ENCODE results near the gene PTPRB. TPM values are rescaled to one million over a fixed set of nuclear protein-coding genes. Genes with fewer than 3 reads are reported as not detected.

Gene PTPRB
- total RNA-seq, 2 experiments from 2014 or later, result not detected

GRCh38 chr12:70577283-70577634 is 60.0 kb downstream of the PTPRB start:
- H3K9me3 ChIP-seq (ENCODE audit: control insufficient read depth in 1 of 2, insufficient read depth in 1 of 2, low read length in 2 of 2), result no peaks in the 10 kb centered on the region
- POLR2A ChIA-PET, result no interaction called here
- Mint-ChIP-seq H3K27ac (no peak overlapping the region), H3K4me3 (no peak overlapping the region), H3K4me1 (ENCODE audit: low read depth) (no peaks in the 10 kb centered on the region), H3K36me3 (ENCODE audit: low read depth) (no peaks in the 10 kb centered on the region), H3K27me3 (peaks cover 10% of the 10 kb centered on the region), H3K9me3 (no peaks in the 10 kb centered on the region)
- ATAC-seq (ENCODE audit: poor library complexity), result no peak
- DNase-seq, result no peak
- CTCF ChIA-PET, result interaction anchor here (1.0 to 1.8 kb wide), 4 partner anchors 676 to 1220 kb away, joined by 3 to 16 read pairs (median 6); no protein-coding TSS in a partner anchor
- no peak overlapping the region for H3K27ac ChIP-seq (ENCODE audit: low read depth in 1 of 2, low read length in 2 of 2)
- H3K27me3 ChIP-seq (ENCODE audit: control insufficient read depth in 1 of 2, insufficient read depth in 2 of 2, low read length in 2 of 2), result no peaks in the 10 kb centered on the region
- intact Hi-C loops (cut with DNase I, micrococcal nuclease), result loop anchor here (1.0 to 10.0 kb wide), 4 partner anchors 362 to 1222 kb away; partner anchors contain the start of gene YEATS4 (in 1 of the 2)
- no peaks in the 10 kb centered on the region for H3K4me1 ChIP-seq (ENCODE audit: insufficient read depth, low read length)
- H3K36me3 ChIP-seq (ENCODE audit: insufficient read depth, low read length), result no peaks in the 10 kb centered on the region
- TF ChIP-seq CTCF (IDR thresholded peaks at IDR 0.05), result peak; percentile 5
- no peak overlapping the region for H3K4me3 ChIP-seq (ENCODE audit: low read length)

DNA sequence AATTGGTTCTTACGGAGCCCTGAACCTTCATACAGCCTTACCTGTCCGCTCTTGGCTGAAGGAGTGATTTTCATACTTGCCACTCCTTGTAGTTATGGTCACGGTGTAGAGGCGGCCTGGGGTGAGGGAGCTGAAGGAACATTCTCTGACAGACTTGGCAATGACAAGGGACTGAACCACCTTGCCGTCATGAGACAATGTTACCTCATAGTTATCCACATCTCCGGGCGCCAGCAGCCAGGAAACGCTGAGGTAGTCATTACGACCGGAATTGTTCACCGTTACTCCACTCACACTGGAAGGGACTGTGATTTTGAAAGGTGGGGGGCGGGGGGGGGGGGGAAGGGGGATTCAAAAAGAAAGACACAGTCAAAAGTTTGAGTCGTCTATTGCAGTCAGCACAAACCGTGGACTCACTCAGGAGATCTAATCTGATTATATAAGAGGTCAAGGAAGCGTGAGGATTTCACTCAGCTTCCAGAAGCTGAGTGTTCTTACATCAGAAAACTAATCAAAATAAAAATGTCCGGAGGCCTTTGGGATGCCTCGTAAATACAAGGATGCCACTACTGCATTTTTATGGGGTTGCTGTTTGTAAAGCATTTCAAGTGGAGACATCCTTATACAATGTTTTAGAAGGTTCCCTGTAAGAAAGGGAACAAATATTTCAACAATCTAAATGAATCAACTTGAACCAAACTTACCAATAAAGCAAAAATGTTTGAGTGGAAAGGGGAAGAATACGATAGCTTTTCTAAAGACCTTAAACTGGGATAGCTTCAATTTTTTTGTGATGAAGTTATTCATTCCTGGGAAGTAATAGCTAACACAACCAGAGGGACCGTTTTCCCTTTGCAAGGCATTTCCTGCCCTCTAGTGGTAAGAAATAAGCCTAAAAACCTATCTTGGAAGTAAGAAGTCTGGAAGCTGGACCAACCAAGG is 60.6 kb downstream of the PTPRB start:
- Mint-ChIP-seq H3K36me3 (ENCODE audit: low read depth) (no peaks in the 10 kb centered on the region), H3K4me3 (no peak overlapping the region), H3K9me3 (no peaks in the 10 kb centered on the region), H3K27ac (no peak overlapping the region), H3K27me3 (peaks cover 5% of the 10 kb centered on the region), H3K4me1 (ENCODE audit: low read depth) (no peaks in the 10 kb centered on the region)
- Histone ChIP-seq H3K27me3 (ENCODE audit: control insufficient read depth in 1 of 2, insufficient read depth in 2 of 2, low read length in 2 of 2) (no peaks in the 10 kb centered on the region), H3K36me3 (ENCODE audit: insufficient read depth, low read length) (no peaks in the 10 kb centered on the region), H3K9me3 (ENCODE audit: control insufficient read depth in 1 of 2, insufficient read depth in 1 of 2, low read length in 2 of 2) (no peaks in the 10 kb centered on the region), H3K27ac (ENCODE audit: low read depth in 1 of 2, low read length in 2 of 2) (no peak overlapping the region), H3K4me3 (ENCODE audit: low read length) (no peak overlapping the region), H3K4me1 (ENCODE audit: insufficient read depth, low read length) (no peaks in the 10 kb centered on the region)
- ATAC-seq (ENCODE audit: poor library complexity) (no peak), DNase-seq (peak in 4 of 14 experiments; percentile 2 to 64 (median 62))
- POLR2A ChIA-PET, result no interaction called here
- TF ChIP-seq CTCF (IDR thresholded peaks at IDR 0.05), result peak; percentile 75
- CTCF ChIA-PET, result interaction anchor here (1.0 to 1.8 kb wide), 4 partner anchors 675 to 1219 kb away, joined by 3 to 16 read pairs (median 6); no protein-coding TSS in a partner anchor
- intact Hi-C loops (cut with DNase I, micrococcal nuclease), result loop anchor here (1.0 to 10.0 kb wide), 4 partner anchors 362 to 1222 kb away; partner anchors contain the start of gene YEATS4 (in 1 of the 2)

GRCh38 chr12:70571705-70572268 is 65.4 kb downstream of the PTPRB start:
- no peaks in the 10 kb centered on the region for H3K36me3 ChIP-seq (ENCODE audit: insufficient read depth, low read length)
- no peaks in the 10 kb centered on the region for H3K4me1 Mint-ChIP-seq (ENCODE audit: low read depth)
- H3K9me3 Mint-ChIP-seq, result no peaks in the 10 kb centered on the region
- no peak overlapping the region for H3K27ac ChIP-seq (ENCODE audit: low read depth in 1 of 2, low read length in 2 of 2)
- TF ChIP-seq CTCF (IDR thresholded peaks at IDR 0.05), result no peak
- H3K36me3 Mint-ChIP-seq (ENCODE audit: low read depth), result no peaks in the 10 kb centered on the region
- H3K27me3 ChIP-seq (ENCODE audit: control insufficient read depth in 1 of 2, insufficient read depth in 2 of 2, low read length in 2 of 2), result peaks cover 0 to 3% of the 10 kb centered on the region in 2 experiments
- DNase-seq (no peak), ATAC-seq (ENCODE audit: poor library complexity) (no peak)
- H3K27ac Mint-ChIP-seq, result no peak overlapping the region
- no peak overlapping the region for H3K4me3 ChIP-seq (ENCODE audit: low read length)
- intact Hi-C loops (cut with DNase I, micrococcal nuclease), result loop anchor here in 1 of 2 experiments (10.0 kb wide), 2 partner anchors 357 to 1217 kb away; partner anchors contain the start of gene YEATS4
- no peaks in the 10 kb centered on the region for H3K4me1 ChIP-seq (ENCODE audit: insufficient read depth, low read length)
- no peaks in the 10 kb centered on the region for H3K27me3 Mint-ChIP-seq
- ChIA-PET CTCF (no interaction called here), POLR2A (no interaction called here)
- no peak overlapping the region for H3K4me3 Mint-ChIP-seq
- no peaks in the 10 kb centered on the region for H3K9me3 ChIP-seq (ENCODE audit: control insufficient read depth in 1 of 2, insufficient read depth in 1 of 2, low read length in 2 of 2)
